GM18907 (cell line): ENCODE data around the gene TUT1.

Experiments used
- ATAC-seq: cut with Tn5 transposase; IDR thresholded peaks from one replicate; pipeline ENCODE4 v1.9.1; 2021; ENCODE audit warnings: mild to moderate bottlenecking, moderate library complexity; ENCODE audit not compliant: unreplicated experiment

The TUT1 gene

DNA sequence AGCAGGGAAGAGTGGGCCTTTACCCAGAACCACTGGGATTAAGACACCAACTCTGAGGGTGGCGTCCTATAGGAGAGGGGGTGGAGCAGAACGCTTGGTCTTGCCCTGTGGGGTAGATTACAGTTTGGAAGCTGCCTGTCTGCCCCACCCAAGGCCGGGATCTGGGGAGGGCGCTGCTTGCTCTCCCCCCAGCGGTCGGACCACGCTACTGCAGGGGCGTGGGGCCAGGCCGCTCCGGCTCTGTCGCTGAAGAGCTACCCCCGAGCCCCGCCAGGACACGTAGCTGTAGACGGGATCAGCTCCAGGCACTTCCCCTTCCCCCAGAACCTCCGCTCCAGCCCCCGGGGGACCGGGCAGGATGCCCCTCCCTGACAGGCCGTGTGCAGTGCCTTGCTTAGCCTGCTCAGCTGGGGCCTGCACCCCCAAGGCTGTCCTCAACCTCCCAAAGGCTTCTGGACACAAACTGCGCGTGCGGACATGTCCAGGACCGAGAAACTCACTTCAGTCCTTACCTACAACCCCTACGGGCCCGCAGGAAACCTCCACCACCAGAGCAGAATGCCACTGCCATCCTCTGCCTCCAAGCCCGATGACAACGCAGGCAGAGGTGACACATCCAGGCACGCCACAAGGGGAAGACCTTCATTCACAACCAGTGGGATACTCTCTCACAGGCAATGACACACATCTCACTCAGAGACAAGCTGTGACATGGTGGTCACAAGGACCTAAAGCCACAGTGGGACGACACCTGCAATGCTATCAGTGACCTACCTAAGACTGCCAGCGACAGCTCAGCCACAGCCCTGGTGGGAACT, 48.4 kb downstream of the TUT1 start:
- no peak for ATAC-seq

DNA sequence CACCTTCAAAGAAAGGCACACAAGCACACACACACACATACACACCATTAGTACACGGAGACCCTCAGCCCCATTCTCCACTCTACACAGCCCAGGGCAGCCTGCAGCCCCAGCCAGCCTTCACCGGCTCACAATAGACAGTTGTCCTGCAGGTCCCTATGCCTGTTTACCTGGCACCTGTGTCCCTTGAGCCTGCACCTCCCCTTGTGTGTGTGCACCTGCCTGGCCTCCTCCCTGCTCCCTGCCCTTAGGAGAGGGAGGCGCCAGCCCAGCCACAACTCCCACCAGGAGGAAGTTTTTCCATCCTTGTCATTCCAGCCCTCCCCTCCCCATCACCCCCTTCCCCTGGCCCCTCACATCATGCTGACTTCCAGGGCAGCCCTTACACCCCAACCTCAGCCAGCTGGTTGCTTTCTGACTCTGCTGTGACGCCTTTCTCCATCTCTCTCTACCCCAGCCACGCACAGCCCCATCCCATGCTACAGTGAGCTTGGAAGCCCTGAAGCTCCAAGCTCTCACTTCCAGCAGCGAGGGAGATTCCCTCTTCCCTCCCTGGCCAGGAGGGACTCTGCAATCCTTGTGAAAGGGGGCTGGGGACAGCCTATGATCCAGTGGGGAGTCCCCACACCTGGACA, 49.1 kb downstream of the TUT1 start:
- no peak for ATAC-seq

DNA sequence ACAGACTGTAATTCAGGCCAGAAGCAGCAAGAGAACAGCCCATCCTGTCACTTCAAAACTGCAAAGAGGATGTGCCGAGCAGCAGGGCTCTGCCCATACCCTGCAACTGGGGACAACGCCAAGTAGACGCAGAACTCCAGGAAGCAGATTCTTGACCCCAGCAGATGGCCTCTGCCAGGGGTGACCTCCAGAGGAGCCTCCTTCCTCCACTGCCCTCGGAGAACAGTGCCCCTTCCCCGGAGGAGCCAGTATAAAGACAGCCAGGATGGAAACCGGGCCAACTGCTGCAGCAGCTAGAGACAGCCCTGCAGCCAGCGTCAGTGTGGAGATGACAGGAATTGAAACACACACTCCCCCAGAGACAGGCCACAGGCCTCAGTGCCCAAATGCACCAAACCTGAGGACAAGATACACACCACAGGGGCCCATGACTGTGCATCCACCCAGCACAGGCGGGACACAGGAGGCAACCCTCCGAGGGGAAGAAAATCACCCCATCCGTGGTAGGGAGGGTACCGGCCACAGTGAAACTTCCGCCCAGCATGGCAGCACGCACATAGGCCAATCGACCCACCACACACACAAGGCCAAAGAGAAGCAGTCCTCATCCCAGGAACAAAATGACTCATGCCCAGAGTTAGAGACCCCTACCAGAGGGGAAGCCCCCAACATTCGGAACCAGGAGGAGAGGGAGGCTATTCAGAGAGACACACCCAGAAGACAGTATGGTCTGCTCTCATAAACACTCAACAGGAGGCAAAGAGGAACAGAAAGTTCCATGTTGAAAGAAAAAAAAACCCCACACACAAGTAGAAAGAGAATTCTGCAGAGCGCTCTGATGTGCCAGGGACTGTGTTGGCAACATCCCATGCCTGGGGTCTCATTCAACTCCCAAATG, 50.3 kb downstream of the TUT1 start:
- peak; percentile 62 for ATAC-seq

DNA sequence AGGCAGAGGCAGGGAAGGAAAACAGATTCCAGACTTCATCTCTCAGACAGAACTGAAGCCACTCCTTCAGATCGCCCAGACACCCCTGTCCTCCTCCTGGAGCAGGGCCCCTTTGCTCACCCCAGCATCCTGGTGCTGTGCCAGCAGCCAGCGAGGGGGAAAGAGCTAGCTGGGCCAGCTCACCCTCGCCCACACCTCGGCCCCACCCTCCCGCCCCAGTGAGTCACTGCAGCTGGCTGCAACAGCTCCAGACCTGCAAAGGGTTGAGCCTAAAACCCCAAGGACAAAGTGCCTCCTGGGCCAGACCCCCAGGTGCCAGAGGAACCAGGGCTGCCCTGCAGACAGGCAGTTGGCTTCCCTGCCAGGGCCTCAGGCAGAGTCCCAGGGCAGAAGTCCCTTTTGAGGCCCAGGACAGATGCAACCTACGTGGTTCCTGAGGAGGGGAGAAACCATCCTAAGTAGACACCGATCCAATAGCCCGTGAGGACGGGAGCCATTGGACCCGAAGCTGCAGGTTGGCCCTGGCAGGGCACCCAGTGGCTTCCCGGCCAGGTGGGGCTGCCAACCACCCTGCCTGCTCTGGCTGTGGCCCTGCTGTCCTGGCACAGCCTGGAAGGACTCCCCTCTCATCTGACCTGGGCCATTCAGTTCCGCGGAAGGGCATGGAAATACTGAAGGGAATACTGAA, 51.9 kb downstream of the TUT1 start:
- no peak for ATAC-seq

DNA sequence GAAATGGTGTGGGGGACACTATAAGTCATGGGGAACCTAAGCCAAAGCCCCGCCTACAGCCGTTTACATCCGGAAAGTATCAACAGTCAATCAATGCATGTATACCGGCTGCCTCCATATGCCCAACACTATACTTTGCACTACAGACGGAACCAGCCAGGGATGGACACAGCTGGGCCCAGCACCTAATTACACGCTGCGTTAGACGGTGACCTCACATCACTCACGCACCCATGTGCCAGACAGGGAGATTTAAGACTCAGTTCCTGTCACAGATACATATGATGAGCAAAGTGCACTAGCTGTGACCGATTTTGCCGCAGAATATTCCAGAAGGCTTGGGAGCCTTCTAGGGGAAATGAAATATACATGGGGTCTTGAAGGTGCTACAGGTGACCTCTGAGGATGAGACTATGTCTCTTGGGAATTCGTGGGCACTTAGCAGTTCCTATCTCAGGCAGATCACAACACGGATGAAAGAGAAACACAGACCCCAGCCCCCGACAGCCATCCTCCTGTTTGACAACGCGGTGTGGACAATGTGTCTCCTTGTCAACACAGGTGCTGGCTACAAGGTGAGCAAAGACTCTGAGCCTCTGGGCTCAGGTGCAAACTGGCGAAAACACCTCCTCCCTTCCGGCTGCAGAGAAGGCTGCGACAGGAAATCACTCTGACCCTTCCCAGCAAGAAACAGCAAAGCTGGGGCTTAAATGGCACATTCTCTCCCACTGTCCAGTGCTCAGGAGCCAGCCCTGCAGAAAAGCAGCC, 52.7 kb downstream of the TUT1 start:
- ATAC-seq, result no peak

DNA sequence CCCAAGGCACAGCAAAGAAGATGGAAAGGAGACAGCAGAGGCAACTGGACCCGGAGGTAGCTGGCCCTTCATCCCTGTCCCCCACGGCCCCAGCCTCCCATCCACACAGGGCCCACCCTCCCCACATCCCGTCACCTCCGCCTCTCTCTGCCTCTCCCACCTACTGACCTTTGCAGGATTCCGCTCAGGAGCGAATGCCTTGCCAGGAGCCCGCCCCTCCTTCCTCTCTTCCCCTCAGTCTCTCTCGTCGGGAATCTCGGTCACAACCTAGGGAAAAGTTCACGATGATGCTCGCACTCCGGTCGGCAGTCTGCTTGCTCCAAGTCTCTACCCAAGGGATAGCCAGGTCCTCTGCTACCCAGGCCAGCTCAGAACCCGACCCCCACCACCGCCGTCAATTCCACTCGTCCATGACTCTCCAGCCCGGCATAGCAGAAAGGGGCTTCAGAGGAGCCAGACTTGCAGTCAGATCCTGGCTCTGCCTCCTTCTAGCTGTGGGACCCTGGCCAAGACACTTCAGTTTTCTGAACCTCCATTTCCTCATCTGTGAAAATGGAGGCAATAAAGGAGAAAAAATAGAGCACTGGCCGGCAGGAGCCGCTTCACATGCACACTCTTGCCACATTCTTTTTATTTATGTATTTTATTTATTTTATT, 54.9 kb downstream of the TUT1 start:
- no peak for ATAC-seq

DNA sequence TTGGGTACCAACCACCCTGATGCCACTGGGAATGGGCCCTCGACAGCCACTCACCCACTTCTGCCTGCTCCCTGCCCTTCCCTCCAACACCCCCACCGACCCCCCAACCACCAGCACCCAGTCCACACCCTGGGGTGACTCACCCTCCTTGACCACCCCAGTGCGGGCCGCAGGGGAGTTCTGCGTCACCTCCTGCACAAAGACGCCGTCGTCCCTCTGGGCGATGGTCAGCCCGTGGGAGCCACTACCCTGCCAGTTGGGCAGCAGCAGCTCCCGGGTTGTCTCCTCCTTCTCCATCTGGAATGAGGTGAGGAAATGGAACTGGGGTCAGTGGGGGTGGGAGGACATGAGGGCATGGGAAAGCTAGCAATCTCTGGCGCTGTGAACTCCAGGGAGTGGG, 55.5 kb downstream of the TUT1 start:
- ATAC-seq, result no peak

DNA sequence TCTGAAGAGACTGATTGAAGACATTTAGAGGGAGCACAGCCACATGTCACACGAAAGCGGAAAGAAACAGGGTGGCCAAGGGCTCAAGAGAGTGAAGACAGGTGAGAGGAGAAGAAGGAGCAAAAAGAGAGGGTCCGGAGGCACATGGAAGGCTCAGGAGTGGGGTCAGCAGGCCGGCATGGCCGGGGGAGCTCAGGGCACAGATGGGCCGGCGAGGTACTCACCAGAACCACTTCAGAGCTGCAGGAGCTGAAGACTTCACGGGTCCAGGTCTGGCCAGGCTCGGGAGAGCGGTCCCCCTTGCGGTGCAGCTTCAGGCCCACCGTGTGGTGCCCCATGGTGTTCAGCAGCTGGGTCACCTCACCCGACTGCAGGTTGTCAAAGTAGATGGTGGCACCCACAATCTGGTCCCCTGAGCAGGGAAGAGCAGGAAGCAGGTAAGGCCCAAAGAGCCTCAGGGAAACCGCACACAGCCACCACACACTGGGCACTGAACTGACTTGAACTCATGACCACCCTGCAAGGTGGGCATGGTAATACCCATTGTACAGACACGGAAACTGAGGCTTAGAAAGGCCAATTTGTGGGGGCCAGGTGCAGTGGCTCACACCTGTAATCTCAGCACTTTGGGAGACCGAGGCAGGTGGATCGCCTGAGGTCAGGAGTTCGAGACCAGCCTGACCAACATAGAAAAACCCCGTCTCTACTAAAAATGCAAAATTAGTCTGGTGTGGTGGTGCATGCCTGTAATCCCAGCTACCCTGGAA, 56.4 kb downstream of the TUT1 start:
- no peak for ATAC-seq

DNA sequence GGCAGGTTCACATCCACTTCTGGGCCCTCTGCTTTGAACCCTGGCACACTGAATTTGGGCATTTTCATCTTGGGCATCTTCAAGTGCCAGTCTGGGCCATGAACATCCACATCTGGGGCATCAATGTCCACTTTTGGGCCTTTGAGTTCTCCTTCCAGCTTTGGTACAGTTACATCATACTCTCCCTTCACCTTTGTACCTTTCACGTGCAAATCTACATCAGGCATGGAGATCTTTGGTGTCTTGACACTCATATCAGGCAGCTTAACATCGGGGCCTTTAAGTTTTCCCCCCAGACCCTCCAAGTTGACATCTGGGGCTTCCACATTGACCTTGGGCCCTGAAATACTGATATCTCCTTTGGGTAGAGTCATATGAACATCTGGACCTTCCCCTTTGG, 59.2 kb downstream of the TUT1 start:
- no peak for ATAC-seq
